HG03025 (cell line): Measurements from ENCODE around the gene MARCO.

ENCODE experiments used
- ATAC-seq: cut with Tn5 transposase; IDR thresholded peaks from one replicate; pipeline ENCODE4 v1.9.1; 2021; ENCODE audit warnings: mild to moderate bottlenecking, moderate library complexity; ENCODE audit not compliant: unreplicated experiment, low FRiP score

MARCO gene

GRCh38 chr2:118942031-118942430 is at the start of gene MARCO:
MARCO (plus strand) TSS chr2:118942194; CDS start chr2:118942301, 107 bp downstream.
- no peak for ATAC-seq

GRCh38 chr2:118893100-118893499 is 48.9 kb upstream of the MARCO start:
- ATAC-seq: no peak

GRCh38 chr2:118902266-118903028 is 39.5 kb upstream of the MARCO start:
- no peak for ATAC-seq

GRCh38 chr2:118903029-118903351 is 39.0 kb upstream of the MARCO start:
- ATAC-seq: no peak

GRCh38 chr2:118903551-118904479 is 38.2 kb upstream of the MARCO start:
- no peak for ATAC-seq

- no peak for ATAC-seq
These were observed 36.8 kb upstream of the MARCO start for GRCh38 chr2:118905206-118905605.

GRCh38 chr2:118906186-118906585 is 35.8 kb upstream of the MARCO start:
- ATAC-seq: no peak

GRCh38 chr2:118907759-118908158 is 34.2 kb upstream of the MARCO start:
- no peak for ATAC-seq

- ATAC-seq: no peak
These were observed 32.8 kb upstream of the MARCO start for GRCh38 chr2:118909191-118909590.

GRCh38 chr2:118911166-118911856 is 30.7 kb upstream of the MARCO start:
- ATAC-seq: no peak

GRCh38 chr2:118911936-118912335 is 30.1 kb upstream of the MARCO start:
- no peak for ATAC-seq

- no peak for ATAC-seq
These were observed 28.7 kb upstream of the MARCO start for GRCh38 chr2:118913131-118913802.

GRCh38 chr2:118913803-118914645 is 28.0 kb upstream of the MARCO start:
- ATAC-seq: no peak

- no peak for ATAC-seq
These were observed 27.1 kb upstream of the MARCO start for GRCh38 chr2:118914721-118915453.

- ATAC-seq: no peak
These were observed 24.0 kb upstream of the MARCO start for GRCh38 chr2:118918017-118918416.

GRCh38 chr2:118921646-118922045 is 20.3 kb upstream of the MARCO start:
- ATAC-seq: no peak

GRCh38 chr2:118922254-118922653 is 19.7 kb upstream of the MARCO start:
- ATAC-seq: no peak

GRCh38 chr2:118923371-118923770 is 18.6 kb upstream of the MARCO start:
- ATAC-seq: no peak

- ATAC-seq: no peak
These were observed 16.5 kb upstream of the MARCO start for GRCh38 chr2:118925476-118925875.
